ENCODE results near the gene BGLAP. TPM values are rescaled to one million over a fixed set of nuclear protein-coding genes. Genes with fewer than 3 reads are reported as not detected.

Gene BGLAP
- total RNA-seq (2022; extraction: Qiagen RNA extraction), result 0.15 to 0.37 TPM (median 0.32 TPM) in 5 replicates

GRCh38 chr1:156241926-156242325 lies at the start of gene BGLAP:
TSS of gene BGLAP (plus strand) at chr1:156242184. CDS start at chr1:156242232, 48 bp downstream.

DNA sequence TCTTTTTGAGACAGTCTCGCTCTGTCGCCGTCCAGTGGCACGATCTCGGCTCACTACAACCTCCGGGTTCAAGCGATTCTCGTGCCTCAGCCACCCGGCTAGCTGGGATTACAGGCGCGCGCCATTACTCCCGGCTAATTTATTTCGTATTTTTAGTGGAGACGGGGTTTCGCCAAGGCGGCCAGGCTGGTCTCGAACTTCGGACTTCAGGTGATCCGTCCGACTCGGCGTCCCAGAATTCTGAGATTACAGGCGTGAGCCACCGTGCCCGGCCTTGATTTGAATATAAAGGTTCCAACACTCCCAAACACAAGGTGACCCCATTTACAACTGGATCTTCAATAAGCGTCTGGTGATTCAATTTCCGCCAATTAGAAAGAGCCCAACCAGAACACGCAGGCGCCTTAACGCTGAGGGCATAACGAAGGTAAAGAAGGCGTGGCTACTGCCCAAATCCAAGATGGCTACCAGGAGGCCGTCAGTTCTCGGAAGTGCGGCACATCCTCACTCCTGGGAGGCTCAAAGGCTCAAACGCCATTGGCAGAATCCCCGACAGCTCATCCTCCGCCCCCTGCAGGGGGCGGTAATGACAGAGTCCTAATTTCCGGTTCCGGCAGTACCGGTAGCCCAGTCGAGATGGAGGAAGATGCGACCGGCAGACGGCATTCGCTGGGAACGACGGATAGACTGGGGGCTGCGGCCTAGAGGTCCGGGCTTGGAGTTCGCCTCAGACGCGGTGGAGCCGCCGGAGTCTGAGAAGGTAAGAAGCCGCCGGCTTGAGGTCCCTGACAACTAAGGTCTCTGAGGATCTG lies 48.3 kb upstream of the BGLAP start, which contains the start of gene SLC25A44:
TSS of gene SLC25A44 (plus strand) at position 617 of the 812 bp plus-strand sequence. CDS start 5,744 bp downstream, outside the sequence.

GRCh38 chr1:156212833-156213643 lies 28.9 kb upstream of the BGLAP start, which contains the start of gene PMF1:
TSS of gene PMF1 (plus strand) at chr1:156213007. CDS start at chr1:156213016, 9 bp downstream.

DNA sequence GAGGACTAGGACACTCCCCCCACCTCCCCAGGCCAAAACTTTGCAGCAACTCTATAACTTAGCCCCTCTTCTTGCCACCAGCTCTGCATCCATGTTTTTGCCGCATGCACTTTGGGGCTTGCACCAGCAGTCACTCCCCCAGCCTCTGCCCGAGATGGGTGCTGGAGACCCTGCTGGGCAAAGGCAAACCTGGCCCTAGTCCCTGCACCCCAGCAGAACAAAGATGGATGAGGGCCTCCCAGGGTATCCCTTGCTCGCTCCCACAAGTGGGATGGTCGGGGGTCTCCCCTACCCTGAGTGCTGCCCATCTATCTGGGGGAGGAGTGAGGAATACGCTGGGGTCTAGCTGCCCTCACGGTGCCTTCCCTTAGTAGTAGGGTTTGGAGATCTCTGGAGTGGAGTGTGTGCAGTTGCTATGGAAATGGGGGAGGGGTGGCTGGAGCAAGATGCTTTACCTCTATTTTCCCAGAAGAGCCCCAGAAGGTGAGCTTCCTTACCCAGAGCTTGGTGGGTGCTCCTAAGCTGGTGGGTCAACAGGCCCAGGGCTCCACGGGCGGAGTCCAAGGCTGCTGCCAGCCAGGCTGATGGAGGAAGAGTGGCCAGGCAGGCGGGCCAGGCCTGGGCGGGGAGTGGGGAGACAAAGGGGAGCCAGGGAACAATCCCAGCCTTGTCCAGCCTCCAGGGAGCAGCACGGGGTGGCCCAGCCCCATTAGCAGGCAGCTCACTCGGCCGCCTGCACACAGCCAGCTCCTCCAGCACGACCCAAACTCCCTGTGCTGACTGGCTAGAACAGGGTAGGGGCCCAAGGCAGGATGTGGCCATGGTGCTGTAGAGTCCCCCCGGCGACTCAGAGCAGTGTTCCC lies 5.7 kb downstream of the BGLAP start, which contains the start of gene PAQR6:
TSS of gene PAQR6 (minus strand) at position 597 of the 863 bp plus-strand sequence. CDS start 1,325 bp downstream, outside the sequence.

DNA sequence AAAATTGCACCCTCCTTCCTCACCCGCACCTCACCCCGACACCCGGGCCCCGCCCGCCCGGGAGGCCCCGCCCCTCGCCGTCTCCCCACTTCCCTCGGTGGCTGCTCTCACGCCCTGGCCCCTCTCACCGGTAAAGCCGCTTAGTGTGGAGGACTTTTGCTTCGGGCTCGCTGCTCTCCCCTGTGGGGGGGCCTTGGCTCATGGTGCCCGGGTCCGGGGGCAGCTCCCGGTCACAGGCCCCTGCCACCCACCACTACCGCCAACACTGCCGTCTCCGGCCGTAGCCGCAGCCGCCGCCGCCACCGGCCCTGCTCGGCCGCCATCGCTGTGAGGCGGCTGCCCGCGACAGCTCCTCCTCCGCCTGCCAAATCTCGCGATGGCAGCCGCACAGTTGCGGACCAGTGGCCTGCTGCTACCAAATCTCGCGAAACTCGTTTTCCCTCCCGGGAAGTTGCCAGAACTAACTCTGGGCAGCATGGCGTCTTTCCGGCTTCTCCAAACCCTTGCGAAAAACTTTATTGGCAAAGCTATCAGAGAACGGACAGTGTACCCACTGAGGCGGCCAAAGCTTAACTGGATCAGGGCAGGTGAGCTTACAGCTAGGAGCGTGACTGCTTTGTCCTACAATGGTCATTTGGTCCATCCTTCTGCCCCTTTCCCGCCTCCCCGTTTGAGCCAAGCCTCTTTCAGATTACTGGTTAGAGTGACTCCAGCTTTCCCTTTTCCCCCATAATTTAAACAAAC lies 40.7 kb downstream of the BGLAP start, which contains the start of gene SMG5:
TSS of gene SMG5 (minus strand) at position 347 of the 744 bp plus-strand sequence. CDS start at position 202, 145 bp downstream.

GRCh38 chr1:156284112-156284511 lies 42.1 kb downstream of the BGLAP start, which contains the start of gene TMEM79:
TSS of gene TMEM79 (plus strand) at chr1:156284325. CDS start at chr1:156285227, 902 bp downstream.

Other genes starting within 250 kb of the BGLAP start
- 259 to 269 TPM (median 260 TPM) in 5 replicates for gene SSR2, start 221.2 kb upstream of the BGLAP start, total RNA-seq (2022; extraction: Qiagen RNA extraction)
- gene UBQLN4, start 188.4 kb upstream of the BGLAP start, total RNA-seq (2022; extraction: Qiagen RNA extraction), result 33.7 to 42.4 TPM (median 36.4 TPM) in 5 replicates
- gene LAMTOR2, start 187.4 kb upstream of the BGLAP start, total RNA-seq (2022; extraction: Qiagen RNA extraction), result 149 to 159 TPM (median 157 TPM) in 5 replicates
- 0.21 TPM in 1 of 5 replicates, not detected in the others for gene RAB25, start 181.0 kb upstream of the BGLAP start, total RNA-seq (2022; extraction: Qiagen RNA extraction)
- gene MEX3A, start 159.7 kb upstream of the BGLAP start, total RNA-seq (2022; extraction: Qiagen RNA extraction), result 1.2 to 2.6 TPM (median 2.1 TPM) in 5 replicates
- gene LMNA, start 127.5 kb upstream of the BGLAP start, total RNA-seq (2022; extraction: Qiagen RNA extraction), result 703 to 786 TPM (median 771 TPM) in 5 replicates
- gene SEMA4A, start 88.6 kb upstream of the BGLAP start, total RNA-seq (2022; extraction: Qiagen RNA extraction), result 0.34 to 0.69 TPM (median 0.40 TPM) in 5 replicates
- gene SLC25A44, start 48.1 kb upstream of the BGLAP start, total RNA-seq (2022; extraction: Qiagen RNA extraction), result 24.4 to 29.9 TPM (median 27.4 TPM) in 5 replicates
- 57.2 to 60.2 TPM (median 59.0 TPM) in 5 replicates for gene PMF1, start 29.2 kb upstream of the BGLAP start, total RNA-seq (2022; extraction: Qiagen RNA extraction)
- gene PAQR6, start 5.9 kb downstream of the BGLAP start, total RNA-seq (2022; extraction: Qiagen RNA extraction), result 1.9 to 4.6 TPM (median 4.2 TPM) in 5 replicates
- 38.1 to 44.8 TPM (median 41.8 TPM) in 5 replicates for gene SMG5, start 40.6 kb downstream of the BGLAP start, total RNA-seq (2022; extraction: Qiagen RNA extraction)
- gene TMEM79, start 42.1 kb downstream of the BGLAP start, total RNA-seq (2022; extraction: Qiagen RNA extraction), result 5.8 to 8.9 TPM (median 7.9 TPM) in 5 replicates
- gene GLMP, start 53.5 kb downstream of the BGLAP start, total RNA-seq (2022; extraction: Qiagen RNA extraction), result 33.4 to 48.1 TPM (median 43.3 TPM) in 5 replicates
- not detected in 5 replicates for gene VHLL, start 57.1 kb downstream of the BGLAP start, total RNA-seq (2022; extraction: Qiagen RNA extraction)
- gene CCT3, start 96.1 kb downstream of the BGLAP start, total RNA-seq (2022; extraction: Qiagen RNA extraction), result 364 to 420 TPM (median 388 TPM) in 5 replicates
- 2.0 to 2.7 TPM (median 2.0 TPM) in 5 replicates for gene TSACC, start 96.3 kb downstream of the BGLAP start, total RNA-seq (2022; extraction: Qiagen RNA extraction)
- not detected in 5 replicates for gene RHBG, start 127.0 kb downstream of the BGLAP start, total RNA-seq (2022; extraction: Qiagen RNA extraction)